ENCODE measurements around the gene NAPEPLD.

- TF ChIP-seq RXRA (IDR thresholded peaks at IDR 0.05; ENCODE audit: insufficient read depth, low read depth, low read length), result no peak
- TF ChIP-seq SAP30 (IDR thresholded peaks at IDR 0.05; ENCODE audit: insufficient read depth, insufficient replicate concordance, low read length), result no peak
- TF ChIP-seq, protein P1, sequence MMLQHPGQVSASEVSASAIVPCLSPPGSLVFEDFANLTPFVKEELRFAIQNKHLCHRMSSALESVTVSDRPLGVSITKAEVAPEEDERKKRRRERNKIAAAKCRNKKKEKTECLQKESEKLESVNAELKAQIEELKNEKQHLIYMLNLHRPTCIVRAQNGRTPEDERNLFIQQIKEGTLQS (IDR thresholded peaks at IDR 0.05; ENCODE audit: insufficient read depth, low read depth, low read length), result no peak
- no peak for TF ChIP-seq CREB1 (IDR thresholded peaks at IDR 0.05)
- no peak for TF ChIP-seq JUN (IDR thresholded peaks at IDR 0.05; ENCODE audit: low read depth, low read length)
- no peak for TF ChIP-seq RNF2 (IDR thresholded peaks at IDR 0.05; ENCODE audit: borderline replicate concordance, low read depth, low read length, missing control alignments, poor library complexity, severe bottlenecking)
- no peak for TF ChIP-seq EZH2 (IDR thresholded peaks at IDR 0.05; ENCODE audit: low read depth, low read length, severe bottlenecking)
- no peak for TF ChIP-seq GTF2F1 (IDR thresholded peaks at IDR 0.05; ENCODE audit: borderline replicate concordance, low read depth, low read length)
- no peak for TF ChIP-seq FOSL1 (IDR thresholded peaks at IDR 0.05; ENCODE audit: insufficient read depth, low read depth, low read length)
- TF ChIP-seq, protein P2, sequence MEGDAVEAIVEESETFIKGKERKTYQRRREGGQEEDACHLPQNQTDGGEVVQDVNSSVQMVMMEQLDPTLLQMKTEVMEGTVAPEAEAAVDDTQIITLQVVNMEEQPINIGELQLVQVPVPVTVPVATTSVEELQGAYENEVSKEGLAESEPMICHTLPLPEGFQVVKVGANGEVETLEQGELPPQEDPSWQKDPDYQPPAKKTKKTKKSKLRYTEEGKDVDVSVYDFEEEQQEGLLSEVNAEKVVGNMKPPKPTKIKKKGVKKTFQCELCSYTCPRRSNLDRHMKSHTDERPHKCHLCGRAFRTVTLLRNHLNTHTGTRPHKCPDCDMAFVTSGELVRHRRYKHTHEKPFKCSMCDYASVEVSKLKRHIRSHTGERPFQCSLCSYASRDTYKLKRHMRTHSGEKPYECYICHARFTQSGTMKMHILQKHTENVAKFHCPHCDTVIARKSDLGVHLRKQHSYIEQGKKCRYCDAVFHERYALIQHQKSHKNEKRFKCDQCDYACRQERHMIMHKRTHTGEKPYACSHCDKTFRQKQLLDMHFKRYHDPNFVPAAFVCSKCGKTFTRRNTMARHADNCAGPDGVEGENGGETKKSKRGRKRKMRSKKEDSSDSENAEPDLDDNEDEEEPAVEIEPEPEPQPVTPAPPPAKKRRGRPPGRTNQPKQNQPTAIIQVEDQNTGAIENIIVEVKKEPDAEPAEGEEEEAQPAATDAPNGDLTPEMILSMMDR (IDR thresholded peaks at IDR 0.05; ENCODE audit: control extremely low read depth in 1 of 3, insufficient read depth in 1 of 3, low read depth in 1 of 3, low read length in 3 of 3), result no peak
Measured at GRCh38 chr7:103100348-103100747, 48.6 kb downstream of the NAPEPLD start.

Measured in H1 (cell line).